Measurements from ENCODE around the gene AZU1.
"Not testable (repeated sequence)": the region's sequence is repeated elsewhere in the genome, so short reads cannot be mapped to it uniquely, and the experiment has no call there.

Gene AZU1

GRCh38 chr19:816500-816857 lies 11.2 kb upstream of the AZU1 start:
- Histone ChIP-seq H3K4me3 (ENCODE audit: low read length, poor library complexity, severe bottlenecking) (no peak overlapping the region), H4K20me1 (ENCODE audit: insufficient read depth, low read length, poor library complexity, severe bottlenecking) (peaks cover 9% of the 10 kb centered on the region), H3K4me1 (ENCODE audit: insufficient read depth, low read length, poor library complexity, severe bottlenecking) (no peaks in the 10 kb centered on the region), H3K9me2 (replicated peaks; ENCODE audit: low read depth, low read length) (no peaks in the 10 kb centered on the region), H3K4me2 (ENCODE audit: low read depth, low read length, poor library complexity, severe bottlenecking) (no peak overlapping the region), H3K36me3 (ENCODE audit: insufficient read depth, low read length) (peaks cover 23% of the 10 kb centered on the region; the same call in 1 of the 2 replicates), H3K27me3 (ENCODE audit: insufficient read depth, low read length, poor library complexity, severe bottlenecking) (no peaks in the 10 kb centered on the region), H3K9ac (ENCODE audit: low read depth, low read length, poor library complexity, severe bottlenecking) (no peak overlapping the region), H3F3A (ENCODE audit: low read depth) (peaks cover 6% of the 10 kb centered on the region; the same call in 1 of the 2 replicates), H3K9me3 (ENCODE audit: insufficient read depth, low read depth, low read length) (no peaks in the 10 kb centered on the region), H2AFZ (ENCODE audit: low read length) (no peak overlapping the region), H3K79me2 (ENCODE audit: insufficient read depth, low read length) (no peaks in the 10 kb centered on the region)
- no peak for TF ChIP-seq EZH2phosphoT487 (IDR thresholded peaks at IDR 0.05; ENCODE audit: borderline replicate concordance)
- TF ChIP-seq, protein P1, sequence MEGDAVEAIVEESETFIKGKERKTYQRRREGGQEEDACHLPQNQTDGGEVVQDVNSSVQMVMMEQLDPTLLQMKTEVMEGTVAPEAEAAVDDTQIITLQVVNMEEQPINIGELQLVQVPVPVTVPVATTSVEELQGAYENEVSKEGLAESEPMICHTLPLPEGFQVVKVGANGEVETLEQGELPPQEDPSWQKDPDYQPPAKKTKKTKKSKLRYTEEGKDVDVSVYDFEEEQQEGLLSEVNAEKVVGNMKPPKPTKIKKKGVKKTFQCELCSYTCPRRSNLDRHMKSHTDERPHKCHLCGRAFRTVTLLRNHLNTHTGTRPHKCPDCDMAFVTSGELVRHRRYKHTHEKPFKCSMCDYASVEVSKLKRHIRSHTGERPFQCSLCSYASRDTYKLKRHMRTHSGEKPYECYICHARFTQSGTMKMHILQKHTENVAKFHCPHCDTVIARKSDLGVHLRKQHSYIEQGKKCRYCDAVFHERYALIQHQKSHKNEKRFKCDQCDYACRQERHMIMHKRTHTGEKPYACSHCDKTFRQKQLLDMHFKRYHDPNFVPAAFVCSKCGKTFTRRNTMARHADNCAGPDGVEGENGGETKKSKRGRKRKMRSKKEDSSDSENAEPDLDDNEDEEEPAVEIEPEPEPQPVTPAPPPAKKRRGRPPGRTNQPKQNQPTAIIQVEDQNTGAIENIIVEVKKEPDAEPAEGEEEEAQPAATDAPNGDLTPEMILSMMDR (conservative IDR thresholded peaks at IDR 0.05; ENCODE audit: low read length): no peak

- H4K20me1 ChIP-seq (ENCODE audit: insufficient read depth, low read length, poor library complexity, severe bottlenecking); H3K79me2 ChIP-seq (ENCODE audit: insufficient read depth, low read length): not testable (repeated sequence)
These were observed 7.4 kb upstream of the AZU1 start for GRCh38 chr19:820212-820611.

DNA sequence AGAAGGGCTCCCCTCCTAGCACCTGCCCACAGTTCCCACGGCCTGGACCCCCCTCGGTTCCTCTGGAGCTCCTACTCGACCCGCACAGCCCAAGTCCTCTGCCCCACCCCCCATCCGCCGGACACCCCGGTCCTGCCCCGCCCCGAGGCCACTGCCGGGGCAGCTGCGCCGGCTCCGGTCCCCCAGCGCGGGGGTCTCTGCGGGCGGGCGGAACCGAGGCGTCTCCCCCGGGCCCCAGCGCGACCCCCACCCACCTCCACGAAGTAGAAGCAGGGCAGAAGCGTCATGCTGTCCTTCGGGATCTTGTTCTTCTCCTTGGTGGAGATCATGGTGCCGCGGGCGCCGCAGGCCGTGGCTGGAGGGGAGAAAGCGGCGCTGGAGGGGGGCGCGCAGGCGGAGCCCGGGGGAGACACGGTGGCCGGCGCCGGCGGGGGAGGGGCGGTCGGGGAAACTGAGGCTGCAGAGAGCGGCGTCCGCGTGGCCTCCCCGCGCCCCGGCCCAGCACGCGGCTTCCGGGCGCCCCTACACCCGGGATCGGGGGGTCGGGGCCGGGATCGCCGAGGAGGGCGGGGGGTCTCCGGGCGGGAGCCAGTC lies 6.3 kb upstream of the AZU1 start:
- Histone ChIP-seq H3K4me2 (ENCODE audit: low read depth, low read length, poor library complexity, severe bottlenecking) (no peak overlapping the region), H3K9me2 (replicated peaks; ENCODE audit: low read depth, low read length) (no peaks in the 10 kb centered on the region), H3K9me3 (ENCODE audit: insufficient read depth, low read depth, low read length) (no peaks in the 10 kb centered on the region), H3K79me2 (ENCODE audit: insufficient read depth, low read length) (no peaks in the 10 kb centered on the region), H3K4me3 (ENCODE audit: low read length, poor library complexity, severe bottlenecking) (no peak overlapping the region), H3K4me1 (ENCODE audit: insufficient read depth, low read length, poor library complexity, severe bottlenecking) (no peaks in the 10 kb centered on the region), H3K36me3 (ENCODE audit: insufficient read depth, low read length) (no peaks in the 10 kb centered on the region; the same call in 1 of the 2 replicates), H3K9ac (ENCODE audit: low read depth, low read length, poor library complexity, severe bottlenecking) (no peak overlapping the region), H3F3A (ENCODE audit: low read depth) (no peaks in the 10 kb centered on the region), H3K27me3 (ENCODE audit: insufficient read depth, low read length, poor library complexity, severe bottlenecking) (no peaks in the 10 kb centered on the region), H2AFZ (ENCODE audit: low read length) (no peak overlapping the region), H4K20me1 (ENCODE audit: insufficient read depth, low read length, poor library complexity, severe bottlenecking) (no peaks in the 10 kb centered on the region)
- TF ChIP-seq, protein P1 (conservative IDR thresholded peaks at IDR 0.05; ENCODE audit: low read length): no peak
- TF ChIP-seq EZH2phosphoT487 (IDR thresholded peaks at IDR 0.05; ENCODE audit: borderline replicate concordance): no peak

More at GRCh38 chr19:820212-820611, 7.4 kb upstream of the AZU1 start:
- not testable (repeated sequence) for H3K9me3 ChIP-seq (ENCODE audit: insufficient read depth, low read depth, low read length); H3K4me2 ChIP-seq (ENCODE audit: low read depth, low read length, poor library complexity, severe bottlenecking); H3K36me3 ChIP-seq (ENCODE audit: insufficient read depth, low read length); H3F3A ChIP-seq (ENCODE audit: low read depth); H3K9me2 ChIP-seq (replicated peaks; ENCODE audit: low read depth, low read length); H3K27me3 ChIP-seq (ENCODE audit: insufficient read depth, low read length, poor library complexity, severe bottlenecking); H3K9ac ChIP-seq (ENCODE audit: low read depth, low read length, poor library complexity, severe bottlenecking); H2AFZ ChIP-seq (ENCODE audit: low read length); H3K4me3 ChIP-seq (ENCODE audit: low read length, poor library complexity, severe bottlenecking); H3K4me1 ChIP-seq (ENCODE audit: insufficient read depth, low read length, poor library complexity, severe bottlenecking)

DNA sequence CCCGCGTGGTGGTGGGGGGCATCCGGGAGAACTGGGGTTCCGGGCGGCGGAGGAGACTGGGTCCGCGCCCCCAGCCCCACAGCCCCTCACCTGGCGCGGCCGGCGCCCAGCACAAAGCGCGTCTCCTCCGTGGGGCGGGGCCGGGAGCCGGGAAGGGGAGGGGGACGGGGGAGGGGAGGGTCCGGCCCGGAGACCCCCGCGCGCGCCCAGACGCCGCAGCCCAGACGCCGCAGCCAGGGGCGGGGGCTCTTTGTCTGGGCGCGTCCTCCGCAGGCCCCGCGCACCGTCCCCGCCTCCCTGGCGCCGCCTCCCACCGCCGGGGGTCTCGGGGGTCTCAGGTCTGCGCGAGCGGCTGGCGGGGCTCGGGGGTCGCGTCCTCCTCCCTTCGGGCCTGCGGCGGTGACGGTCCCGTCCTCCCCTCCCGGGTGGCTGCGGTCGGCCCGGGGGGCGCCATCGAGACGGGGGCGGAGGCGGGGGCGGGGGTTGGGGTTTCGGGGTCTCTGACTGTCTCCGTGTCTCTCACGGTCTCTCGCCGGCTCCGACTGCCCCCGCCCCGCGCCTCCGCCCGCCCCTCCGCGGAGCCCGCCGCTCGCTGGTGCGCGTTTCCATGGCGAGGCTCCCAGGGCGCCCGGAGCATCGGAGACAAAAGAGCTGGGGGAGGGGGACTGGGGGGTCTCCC lies 5.7 kb upstream of the AZU1 start, which contains the start of gene PLPPR3:
Gene PLPPR3 (minus strand): TSS at position 131 of the 679 bp plus-strand sequence. CDS start 396 bp downstream, outside the sequence.
- Histone ChIP-seq H3F3A (ENCODE audit: low read depth) (no peaks in the 10 kb centered on the region), H3K4me3 (ENCODE audit: low read length, poor library complexity, severe bottlenecking) (no peak within 1 kb of the TSS), H3K9me3 (ENCODE audit: insufficient read depth, low read depth, low read length) (no peaks in the 10 kb centered on the region), H3K27me3 (ENCODE audit: insufficient read depth, low read length, poor library complexity, severe bottlenecking) (no peaks in the 10 kb centered on the region), H3K9me2 (replicated peaks; ENCODE audit: low read depth, low read length) (no peaks in the 10 kb centered on the region), H2AFZ (ENCODE audit: low read length) (no peak within 1 kb of the TSS), H3K4me2 (ENCODE audit: low read depth, low read length, poor library complexity, severe bottlenecking) (no peak within 1 kb of the TSS), H3K9ac (ENCODE audit: low read depth, low read length, poor library complexity, severe bottlenecking) (no peak within 1 kb of the TSS), H3K36me3 (ENCODE audit: insufficient read depth, low read length) (no peaks in the 10 kb centered on the region), H3K4me1 (ENCODE audit: insufficient read depth, low read length, poor library complexity, severe bottlenecking) (no peaks in the 10 kb centered on the region), H4K20me1 (ENCODE audit: insufficient read depth, low read length, poor library complexity, severe bottlenecking) (no peaks in the 10 kb centered on the region), H3K79me2 (ENCODE audit: insufficient read depth, low read length) (no peaks in the 10 kb centered on the region)
- no peak for TF ChIP-seq EZH2phosphoT487 (IDR thresholded peaks at IDR 0.05; ENCODE audit: borderline replicate concordance)
- TF ChIP-seq, protein P1 (conservative IDR thresholded peaks at IDR 0.05; ENCODE audit: low read length): no peak

All from Loucy (cell line).